ENCODE measurements around the gene CSF2RB.

DNA sequence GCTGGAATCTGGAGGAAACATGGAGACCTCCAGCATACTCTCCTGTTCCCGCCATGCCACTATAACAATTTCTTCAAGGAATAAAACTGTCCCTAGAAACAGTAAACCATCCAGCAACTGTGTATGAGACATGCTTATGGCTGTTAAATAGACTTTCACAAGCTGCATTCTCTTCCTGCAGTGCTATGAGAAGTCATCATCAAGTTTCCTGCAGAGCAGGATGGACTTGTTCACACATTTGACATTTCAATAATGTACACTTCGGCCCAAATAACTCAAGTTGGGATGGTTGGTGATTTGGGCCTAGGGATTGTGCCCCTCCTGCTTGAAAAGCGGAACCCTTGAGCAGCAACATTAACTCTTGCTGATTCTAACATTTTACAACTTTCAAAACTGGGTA is 20.2 kb upstream of the CSF2RB start:
- TF ChIP-seq, protein P1, sequence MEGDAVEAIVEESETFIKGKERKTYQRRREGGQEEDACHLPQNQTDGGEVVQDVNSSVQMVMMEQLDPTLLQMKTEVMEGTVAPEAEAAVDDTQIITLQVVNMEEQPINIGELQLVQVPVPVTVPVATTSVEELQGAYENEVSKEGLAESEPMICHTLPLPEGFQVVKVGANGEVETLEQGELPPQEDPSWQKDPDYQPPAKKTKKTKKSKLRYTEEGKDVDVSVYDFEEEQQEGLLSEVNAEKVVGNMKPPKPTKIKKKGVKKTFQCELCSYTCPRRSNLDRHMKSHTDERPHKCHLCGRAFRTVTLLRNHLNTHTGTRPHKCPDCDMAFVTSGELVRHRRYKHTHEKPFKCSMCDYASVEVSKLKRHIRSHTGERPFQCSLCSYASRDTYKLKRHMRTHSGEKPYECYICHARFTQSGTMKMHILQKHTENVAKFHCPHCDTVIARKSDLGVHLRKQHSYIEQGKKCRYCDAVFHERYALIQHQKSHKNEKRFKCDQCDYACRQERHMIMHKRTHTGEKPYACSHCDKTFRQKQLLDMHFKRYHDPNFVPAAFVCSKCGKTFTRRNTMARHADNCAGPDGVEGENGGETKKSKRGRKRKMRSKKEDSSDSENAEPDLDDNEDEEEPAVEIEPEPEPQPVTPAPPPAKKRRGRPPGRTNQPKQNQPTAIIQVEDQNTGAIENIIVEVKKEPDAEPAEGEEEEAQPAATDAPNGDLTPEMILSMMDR (IDR thresholded peaks at IDR 0.05) = no peak
- no peak for TF ChIP-seq EP300 (IDR thresholded peaks at IDR 0.05)

Measured in tibial nerve (tissue), 4 donors.